ENCODE results near the gene PILRA.
A peak's percentile ranks its signal among the peaks of the same experiment; 100 is the strongest.

Gene PILRA

DNA sequence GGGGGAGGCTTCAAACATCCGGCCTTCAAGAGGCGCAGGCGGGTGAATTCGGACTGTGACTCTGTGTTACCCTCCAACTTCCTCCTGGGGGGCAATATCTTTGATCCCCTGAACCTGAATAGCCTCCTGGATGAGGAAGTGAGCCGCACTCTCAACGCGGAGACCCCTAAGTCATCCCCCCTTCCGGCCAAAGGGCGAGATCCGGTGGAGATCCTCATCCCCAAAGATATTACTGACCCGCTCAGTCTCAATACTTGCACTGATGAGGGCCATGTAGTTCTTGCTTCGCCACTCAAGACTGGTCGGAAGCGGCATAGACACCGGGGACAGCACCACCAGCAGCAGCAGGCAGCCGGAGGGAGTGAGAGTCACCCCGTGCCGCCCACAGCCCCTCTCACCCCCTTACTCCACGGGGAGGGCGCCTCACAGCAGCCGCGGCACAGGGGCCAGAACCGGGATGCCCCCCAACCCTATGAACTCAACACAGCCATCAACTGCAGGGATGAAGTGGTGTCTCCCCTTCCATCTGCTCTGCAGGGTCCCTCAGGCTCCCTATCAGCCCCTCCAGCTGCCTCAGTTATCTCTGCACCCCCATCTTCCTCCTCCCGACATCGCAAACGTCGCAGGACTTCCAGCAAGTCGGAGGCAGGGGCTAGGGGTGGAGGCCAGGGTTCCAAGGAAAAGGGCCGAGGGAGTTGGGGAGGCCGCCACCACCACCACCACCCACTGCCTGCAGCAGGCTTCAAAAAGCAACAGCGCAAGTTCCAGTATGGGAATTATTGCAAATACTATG is 57.4 kb downstream of the PILRA start:
- DNase-seq (ENCODE audit: low spot score): no peak
- peak overlapping the region; percentile 99 to 100 for H3K27ac ChIP-seq
- TF ChIP-seq CTCF (IDR thresholded peaks at IDR 0.05): no peak
- peak overlapping the region; percentile 80 for H3K4me3 ChIP-seq

DNA sequence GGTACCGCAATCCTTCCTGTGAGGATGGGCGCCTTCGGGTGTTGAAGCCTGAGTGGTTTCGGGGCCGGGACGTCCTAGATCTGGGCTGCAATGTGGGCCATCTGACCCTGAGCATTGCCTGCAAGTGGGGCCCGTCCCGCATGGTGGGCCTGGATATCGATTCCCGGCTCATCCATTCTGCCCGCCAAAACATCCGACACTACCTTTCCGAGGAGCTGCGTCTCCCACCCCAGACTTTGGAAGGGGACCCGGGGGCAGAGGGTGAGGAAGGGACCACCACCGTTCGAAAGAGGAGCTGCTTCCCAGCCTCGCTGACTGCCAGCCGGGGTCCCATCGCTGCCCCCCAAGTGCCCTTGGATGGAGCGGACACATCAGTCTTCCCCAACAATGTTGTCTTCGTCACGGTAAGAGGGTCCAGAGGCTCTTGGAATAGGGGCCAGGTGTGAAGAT is 58.0 kb downstream of the PILRA start:
- no peak for TF ChIP-seq CTCF (IDR thresholded peaks at IDR 0.05)
- no peak for DNase-seq (ENCODE audit: low spot score)
- peak overlapping the region in 1 of 2 donors; percentile 100 for H3K27ac ChIP-seq
- H3K4me3 ChIP-seq: peak overlapping the region; percentile 80

GRCh38 chr7:100432053-100432452 is 58.8 kb downstream of the PILRA start:
- no peak for DNase-seq (ENCODE audit: low spot score)
- Histone ChIP-seq H3K4me3 (no peak overlapping the region), H3K27ac (no peak overlapping the region)
- TF ChIP-seq CTCF (IDR thresholded peaks at IDR 0.05): no peak

- no peak for DNase-seq (ENCODE audit: low spot score)
- TF ChIP-seq CTCF (IDR thresholded peaks at IDR 0.05): no peak
- no peak overlapping the region for H3K27ac ChIP-seq
- H3K4me3 ChIP-seq: no peak overlapping the region
Measured at GRCh38 chr7:100432621-100433275, 59.5 kb downstream of the PILRA start.

GRCh38 chr7:100433276-100433591 is 59.9 kb downstream of the PILRA start:
- no peak for DNase-seq (ENCODE audit: low spot score)
- no peak for TF ChIP-seq CTCF (IDR thresholded peaks at IDR 0.05)
- no peak overlapping the region for H3K27ac ChIP-seq
- no peak overlapping the region for H3K4me3 ChIP-seq

DNA sequence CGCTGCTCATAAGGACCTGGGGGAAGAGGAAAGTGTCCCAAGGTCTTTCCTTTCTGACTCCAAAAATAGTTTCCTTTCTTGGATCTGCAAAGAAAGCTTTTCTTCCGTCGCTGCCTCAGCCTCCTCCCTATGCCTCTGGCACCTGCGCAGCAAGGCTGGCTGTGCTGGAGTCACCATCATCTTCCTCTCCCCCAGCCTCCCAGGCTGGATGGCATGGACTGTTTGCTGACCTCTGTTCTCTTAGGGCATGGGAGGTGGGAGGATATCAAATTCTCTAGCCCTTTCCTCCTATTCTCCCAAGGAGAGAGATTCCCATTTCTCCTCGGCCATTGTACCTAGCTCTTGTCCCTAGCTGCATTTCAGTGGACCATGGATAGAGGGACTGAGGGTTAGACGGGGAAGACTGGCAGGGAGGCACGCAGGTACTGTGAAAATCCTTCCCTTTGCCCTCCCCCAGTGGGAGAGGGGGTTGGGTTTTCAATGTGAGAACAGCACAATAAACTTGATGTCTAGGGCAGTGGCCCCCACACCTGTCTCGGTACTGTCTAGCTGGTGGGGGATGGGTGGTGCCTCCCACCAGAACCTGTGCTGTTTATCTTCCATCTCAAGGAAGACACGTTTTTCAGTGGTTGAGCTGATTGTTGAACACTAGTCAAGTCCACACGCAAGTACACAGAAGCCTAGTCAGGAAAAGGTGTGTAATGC is 60.5 kb downstream of the PILRA start:
- TF ChIP-seq CTCF (IDR thresholded peaks at IDR 0.05): no peak
- no peak for DNase-seq (ENCODE audit: low spot score)
- Histone ChIP-seq H3K4me3 (no peak overlapping the region), H3K27ac (no peak overlapping the region)
